Measurements from ENCODE around the gene HIVEP2.

The HIVEP2 gene

GRCh38 chr6:142843361-142843760, 101.6 kb downstream of the HIVEP2 start:
- DNase-seq (ENCODE audit: low read depth in 3 of 3): no peak

GRCh38 chr6:142842418-142843261, 102.3 kb downstream of the HIVEP2 start:
- no peak for DNase-seq (ENCODE audit: low read depth in 3 of 3)

DNA sequence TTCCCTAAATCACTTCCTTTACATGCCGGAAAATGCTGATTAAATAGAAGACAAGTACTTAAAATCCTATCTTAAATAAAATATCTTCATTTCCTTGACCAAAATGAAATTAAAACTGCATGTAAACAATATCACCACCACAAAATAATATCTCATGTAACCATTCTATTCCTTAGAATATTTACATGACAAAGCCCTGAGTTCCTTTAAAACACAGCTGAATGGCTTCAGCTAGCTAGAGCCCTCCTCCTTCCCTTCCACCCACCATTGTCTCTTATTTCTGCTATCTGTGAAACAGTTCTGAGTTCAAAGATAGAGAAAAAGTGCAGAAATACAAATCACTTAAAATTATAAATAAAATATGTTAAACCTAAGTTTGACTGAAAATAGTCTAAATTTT, 103.1 kb downstream of the HIVEP2 start:
- no peak for DNase-seq (ENCODE audit: low read depth in 3 of 3)

GRCh38 chr6:142839686-142840040, 105.3 kb downstream of the HIVEP2 start:
- no peak for DNase-seq (ENCODE audit: low read depth in 3 of 3)

GRCh38 chr6:142838821-142839685, 105.9 kb downstream of the HIVEP2 start:
- no peak for DNase-seq (ENCODE audit: low read depth in 3 of 3)

DNA sequence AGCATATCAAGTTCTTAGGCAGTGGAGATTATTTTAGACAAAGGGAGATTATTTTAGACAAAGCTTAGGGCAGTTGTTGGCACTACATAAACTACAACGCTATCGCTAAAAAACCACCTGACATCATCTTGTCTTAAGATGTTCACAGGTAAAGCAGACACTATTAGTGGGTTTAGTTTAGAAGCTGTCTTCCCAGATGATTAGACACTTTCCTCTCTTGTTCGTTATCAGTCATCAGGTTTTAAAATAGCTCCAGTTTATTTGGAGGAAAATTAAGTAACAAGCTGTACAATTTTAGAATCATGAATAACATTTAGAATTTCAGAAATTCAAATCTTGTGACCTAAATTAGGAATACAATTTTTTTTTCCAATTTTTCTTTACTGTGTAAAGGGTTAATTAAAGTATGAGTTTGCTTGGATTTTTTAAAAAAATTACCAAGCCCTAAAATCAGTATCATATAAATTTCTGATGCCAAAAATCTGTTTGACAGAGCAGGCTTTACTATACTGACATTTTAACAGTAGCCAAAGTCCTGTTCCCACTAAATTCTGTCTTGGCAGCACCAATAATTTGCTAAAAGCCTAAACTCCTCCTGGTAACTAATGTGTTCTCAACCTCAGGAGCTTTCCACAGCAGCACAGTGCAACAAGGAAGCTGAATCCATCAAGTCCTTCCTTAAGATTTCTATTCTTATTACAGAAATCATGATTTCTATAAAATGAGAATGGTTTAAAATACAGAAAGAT, 109.0 kb downstream of the HIVEP2 start:
- DNase-seq (ENCODE audit: low read depth in 3 of 3): no peak

GRCh38 chr6:142834853-142835252, 110.1 kb downstream of the HIVEP2 start:
- no peak for DNase-seq (ENCODE audit: low read depth in 3 of 3)

DNA sequence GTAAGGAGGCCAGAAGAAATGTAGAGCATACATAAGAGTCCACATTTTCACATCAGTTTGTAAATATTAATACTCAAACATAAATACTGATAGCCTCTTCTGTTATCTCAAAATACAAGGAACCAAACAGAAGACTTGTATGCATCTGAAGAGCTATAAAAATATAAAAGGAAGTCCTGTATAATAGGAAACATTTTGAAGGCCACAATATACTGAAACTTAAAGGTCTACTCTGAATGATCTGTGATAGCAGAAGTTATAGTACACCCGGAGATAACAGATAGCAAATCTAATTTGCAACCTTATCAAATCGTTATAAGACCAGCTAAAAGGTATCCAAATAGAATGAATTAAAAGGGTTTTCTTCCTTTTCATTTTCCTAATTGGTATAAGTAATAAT, 111.2 kb downstream of the HIVEP2 start:
- no peak for DNase-seq (ENCODE audit: low read depth in 3 of 3)

DNA sequence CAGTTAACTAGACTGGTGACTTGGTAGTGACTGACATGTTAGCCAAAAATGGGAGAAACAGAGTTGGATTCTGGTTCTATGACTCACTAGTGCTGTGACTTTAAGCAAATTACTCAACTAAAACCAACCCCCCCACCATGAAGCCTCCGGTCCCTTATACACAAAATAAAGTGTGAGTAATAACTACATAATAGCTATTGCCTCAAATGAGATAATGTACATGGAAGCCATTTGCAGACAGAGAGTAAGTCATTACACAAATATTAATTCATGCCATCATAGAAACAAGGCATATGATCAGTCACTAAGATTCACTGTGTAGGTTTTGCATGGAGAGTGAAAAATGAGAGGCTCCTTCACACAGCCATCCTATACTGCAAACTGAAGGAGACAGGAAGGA, 111.9 kb downstream of the HIVEP2 start:
- no peak for DNase-seq (ENCODE audit: low read depth in 3 of 3)

- no peak for DNase-seq (ENCODE audit: low read depth in 3 of 3)
Measured at GRCh38 chr6:142830807-142831206, 114.2 kb downstream of the HIVEP2 start.

DNA sequence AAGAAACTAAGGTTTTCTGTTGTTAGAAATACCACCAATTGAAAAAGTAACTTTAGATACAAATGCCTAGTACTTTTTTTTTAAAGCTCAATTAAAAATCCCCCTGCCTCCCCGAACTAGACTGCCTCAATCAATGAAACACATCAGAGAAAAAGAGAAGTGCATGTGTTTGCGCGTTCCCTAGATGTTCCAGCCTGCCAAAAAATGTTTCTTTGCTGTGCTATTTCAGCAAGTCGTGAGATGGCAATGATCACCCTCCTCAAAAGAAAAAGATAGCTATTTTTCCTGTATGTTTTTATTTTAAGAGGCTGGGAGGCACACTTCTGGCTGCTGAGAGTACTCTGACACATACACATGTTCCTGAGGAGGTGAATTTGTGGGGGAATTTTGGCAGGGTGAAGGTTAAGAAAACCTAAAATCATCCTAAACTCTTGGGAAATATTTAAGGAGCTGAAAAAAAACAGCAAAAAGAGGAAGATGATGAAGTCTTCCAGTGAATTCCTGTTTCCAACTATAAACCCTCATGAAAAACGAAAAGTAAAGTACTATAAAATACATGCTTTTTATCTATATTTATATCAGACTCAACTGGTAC, 114.8 kb downstream of the HIVEP2 start:
- no peak for DNase-seq (ENCODE audit: low read depth in 3 of 3)

GRCh38 chr6:142829556-142829955, 115.4 kb downstream of the HIVEP2 start:
- DNase-seq (ENCODE audit: low read depth in 3 of 3): no peak

GRCh38 chr6:142827991-142828390, 117.0 kb downstream of the HIVEP2 start:
- no peak for DNase-seq (ENCODE audit: low read depth in 3 of 3)

DNA sequence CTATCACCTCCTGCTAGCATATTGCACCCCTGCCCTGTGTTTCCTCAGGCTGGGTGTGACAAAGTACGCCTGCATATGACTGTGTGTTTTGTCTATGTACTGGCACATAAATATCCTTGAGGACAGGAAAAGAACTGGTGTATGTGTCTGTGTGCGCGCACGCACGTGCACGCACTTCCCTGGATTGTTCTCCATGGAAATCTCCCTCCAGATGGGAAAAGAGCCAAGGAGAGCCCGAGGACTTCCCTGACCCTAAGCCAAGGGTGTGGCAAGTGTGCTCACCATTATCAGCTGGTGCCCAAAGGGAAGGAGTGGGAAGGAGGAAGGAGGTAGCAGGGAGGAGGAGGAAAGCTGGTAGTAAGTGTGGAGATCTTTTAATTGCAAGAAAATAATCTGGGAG, 117.6 kb downstream of the HIVEP2 start:
- DNase-seq (ENCODE audit: low read depth in 3 of 3): no peak

GRCh38 chr6:142825760-142826159, 119.2 kb downstream of the HIVEP2 start:
- no peak for DNase-seq (ENCODE audit: low read depth in 3 of 3)

DNA sequence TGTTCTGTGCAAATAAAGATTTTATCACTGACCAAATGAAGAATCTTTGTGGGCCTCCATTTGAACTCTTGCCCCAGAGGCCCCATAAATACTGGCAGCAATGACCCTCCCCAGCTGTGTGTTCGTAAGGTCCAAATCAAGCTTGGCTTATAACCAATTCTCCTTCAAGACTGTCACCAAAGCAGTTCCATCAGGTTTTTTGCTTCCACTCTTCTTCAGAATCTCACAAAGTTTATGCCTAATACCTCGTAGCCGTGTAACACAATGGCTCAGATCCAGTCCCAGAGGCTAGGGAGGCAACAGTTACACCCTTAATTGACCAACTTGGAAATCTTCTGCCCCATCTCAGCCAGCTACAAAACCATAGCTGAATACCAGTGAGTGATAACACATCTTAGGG, 120.5 kb downstream of the HIVEP2 start:
- no peak for DNase-seq (ENCODE audit: low read depth in 3 of 3)

- DNase-seq (ENCODE audit: low read depth in 3 of 3): no peak
Measured at GRCh38 chr6:142823256-142823902, 121.6 kb downstream of the HIVEP2 start.

DNA sequence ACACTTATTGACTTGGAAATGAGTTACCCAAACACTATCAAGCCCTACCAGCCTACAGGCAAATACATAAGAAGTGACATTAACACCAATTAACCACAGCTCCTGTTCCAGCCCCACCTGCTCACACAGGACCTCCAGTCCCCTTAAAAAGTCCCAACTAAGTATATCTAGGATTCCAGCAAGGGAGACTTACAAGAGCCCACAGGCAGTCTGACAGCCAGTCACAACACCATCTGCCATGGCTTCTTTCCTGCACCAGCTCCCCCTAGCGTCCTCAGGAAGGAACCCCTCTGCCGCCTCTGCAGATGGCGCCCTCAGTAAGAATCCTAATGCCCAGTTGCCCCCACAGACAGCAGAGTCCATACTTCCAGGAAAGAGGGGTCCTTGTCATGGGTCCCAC, 122.1 kb downstream of the HIVEP2 start:
- DNase-seq (ENCODE audit: low read depth in 3 of 3): no peak

GRCh38 chr6:142822383-142822782, 122.6 kb downstream of the HIVEP2 start:
- no peak for DNase-seq (ENCODE audit: low read depth in 3 of 3)

DNA sequence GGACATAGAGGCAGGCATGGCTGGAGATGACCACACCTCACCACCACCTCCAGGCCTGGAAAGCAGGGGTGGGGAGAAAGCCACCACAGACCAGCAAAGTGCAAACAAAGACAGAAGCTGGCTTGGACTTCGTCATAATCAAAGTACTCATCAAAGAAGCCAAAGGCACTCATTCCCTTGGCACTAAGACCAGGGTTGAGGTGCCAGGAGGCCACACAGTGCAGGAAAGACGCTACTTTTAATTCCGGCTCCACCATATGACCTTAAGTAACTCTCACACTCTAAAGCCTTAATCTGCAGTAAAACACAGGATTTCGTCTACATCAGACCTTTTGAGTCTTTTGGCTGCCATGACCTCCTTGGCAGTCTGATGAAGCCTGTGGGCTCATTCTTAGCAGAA, 123.1 kb downstream of the HIVEP2 start:
- no peak for DNase-seq (ENCODE audit: low read depth in 3 of 3)

- no peak for DNase-seq (ENCODE audit: low read depth in 3 of 3)
Measured at GRCh38 chr6:142821164-142821716, 123.7 kb downstream of the HIVEP2 start.

All from stimulated activated CD4-positive, alpha-beta T cell treated with anti-CD3 and anti-CD28 coated beads, TNF-alpha, amount 100 ng/mL, for 24 hours (primary cell).